K562 (cell line): ENCODE results near the gene CCDC27. TPM values are rescaled to one million over a fixed set of nuclear protein-coding genes. Genes with fewer than 3 reads are reported as not detected.

ENCODE experiments used
- ATAC-seq: fragments of 200-7000 bp; cut with Tn5 transposase; 3 replicates; pipeline ENCODE4 v1.9.1; 2020; ENCODE audit warnings: moderate library complexity
- BruUV-seq: library from RNA; stranded (reverse); fragments of 400-500 nt; replicated peaks from 2 replicates; lab custom pipeline; 2021; lab: Mats Ljungman, UMichigan
- CTCF ChIA-PET: fragments of 300-600 bp; formaldehyde crosslinking; extraction: SDS; loops from one replicate; lab custom pipeline; 2021; ENCODE audit warnings: low intra/inter-chr PET ratio; lab: Yijun Ruan, JAX
- POLR2A ChIA-PET: fragments of 300-600, 350-650 bp; sonication (Branson Sonifier 250); formaldehyde crosslinking; extraction: SDS; loops from one replicate; lab custom pipeline; 2021; ENCODE audit warnings: antibody characterized with exemption, inconsistent platforms; lab: Yijun Ruan, JAX
- DNase-seq, 4 experiments: peaks; one replicate each; pipeline versions ENCODE4 v3.0.0 to v3.0.0-alpha.2; 2011 to 2018; ENCODE audit warnings: low spot score in 3 of 4, mixed read lengths in 3 of 4; ENCODE audit errors: extremely low read depth in 1 of 4
- FAIRE-seq: peaks from 2 replicates; lab custom pipeline; 2011; peaks lifted over from hg19 to GRCh38; lab: Jason Lieb, UNC
- H2AFZ ChIP-seq: 2 replicates; pipeline ENCODE4 v1.6.0; 2011; ENCODE audit warnings: low read depth, low read length, control low read depth, inconsistent platforms
- H3K27ac ChIP-seq: fragments of 200-600 bp; 3 replicates; pipeline ENCODE4 v1.8.0; 2011; ENCODE audit warnings: low read depth, mild to moderate bottlenecking, control low read depth, inconsistent platforms, low read length, moderate library complexity, mixed read lengths; ENCODE audit errors: extremely low read depth
- H3K27me3 ChIP-seq, 2 experiments: fragments of 300-600 bp in 1 of 2; 2 replicates in 1 of 2; 3 replicates in 1 of 2; pipeline versions ENCODE4 v1.6.0 to v1.8.0; 2011; ENCODE audit warnings: inconsistent platforms in 2 of 2, low read length in 2 of 2, mild to moderate bottlenecking in 1 of 2, mixed read lengths in 1 of 2, moderate library complexity in 1 of 2; ENCODE audit not compliant: control insufficient read depth in 2 of 2, insufficient read depth in 2 of 2
- H3K36me3 ChIP-seq: fragments of 300-600 bp; 3 replicates; pipeline ENCODE4 v1.8.0; 2011; ENCODE audit warnings: mild to moderate bottlenecking, low read length, inconsistent platforms; ENCODE audit not compliant: control insufficient read depth, insufficient read depth
- H3K4me1 ChIP-seq, 2 experiments: fragments of 200-600 bp in 1 of 2; replicated peaks in 1 of 2; 2 replicates in 1 of 2; 3 replicates in 1 of 2; pipeline versions ENCODE4 v1.5.1 to v1.8.0; 2011; ENCODE audit warnings: inconsistent platforms in 2 of 2, low read length in 2 of 2, mild to moderate bottlenecking in 1 of 2, mixed read lengths in 1 of 2, moderate library complexity in 1 of 2; ENCODE audit not compliant: control insufficient read depth in 2 of 2, insufficient read depth in 2 of 2
- H3K4me2 ChIP-seq: 2 replicates; pipeline ENCODE4 v1.6.1; 2011; ENCODE audit warnings: low read length, control low read depth, inconsistent platforms, mixed read lengths; ENCODE audit not compliant: insufficient read depth
- H3K4me3 ChIP-seq: fragments of 200-600 bp; sonication (generic), shearing (Covaris generic); 2 replicates; pipeline ENCODE4 v1.5.1; 2016; ENCODE audit warnings: control low read depth, inconsistent platforms
- H3K79me2 ChIP-seq: fragments of 200-600 bp; 3 replicates; pipeline ENCODE4 v1.8.0; 2011; ENCODE audit warnings: low read length, inconsistent platforms; ENCODE audit not compliant: control insufficient read depth, insufficient read depth
- H3K9ac ChIP-seq, 2 experiments: 2 replicates each; pipeline versions ENCODE4 v1.6.0 to v1.6.1; 2011; ENCODE audit warnings: low read depth in 2 of 2, low read length in 2 of 2, control low read depth in 1 of 2, inconsistent platforms in 1 of 2, mild to moderate bottlenecking in 1 of 2, mixed read lengths in 1 of 2; ENCODE audit not compliant: insufficient read depth in 1 of 2
- H3K9me1 ChIP-seq: one replicate; pipeline ENCODE4 v1.6.0; 2011; ENCODE audit warnings: inconsistent platforms, mild to moderate bottlenecking, low read length, moderate library complexity; ENCODE audit not compliant: control insufficient read depth, insufficient read depth
- H3K9me3 ChIP-seq: replicated peaks from 2 replicates; pipeline ENCODE4 v1.5.1; 2011; ENCODE audit warnings: low read depth, low read length, inconsistent platforms; ENCODE audit not compliant: control insufficient read depth, insufficient read depth
- H4K20me1 ChIP-seq: replicated peaks from 2 replicates; pipeline ENCODE4 v1.6.1; 2011; ENCODE audit warnings: low read length, inconsistent platforms, mixed read lengths; ENCODE audit not compliant: control insufficient read depth, insufficient read depth
- ASH1L ChIP-seq: fragments of 450-650 bp; IDR thresholded peaks from 2 replicates; pipeline ENCODE4 v1.6.1; 2018; ENCODE audit warnings: borderline replicate concordance, mild to moderate bottlenecking, low read depth; ENCODE audit not compliant: partially characterized antibody
- CCAR2 ChIP-seq: fragments of 200-400 bp; formaldehyde crosslinking; IDR thresholded peaks from 2 replicates; pipeline ENCODE4 v1.6.1; 2017; ENCODE audit warnings: mild to moderate bottlenecking, low read depth, low read length
- CHD1 ChIP-seq: fragments of 200-600 bp; sonication (generic); IDR thresholded peaks from one replicate; pipeline ENCODE4 v1.6.1; 2012; ENCODE audit warnings: mild to moderate bottlenecking, moderate library complexity, low read length, inconsistent platforms
- COPS2 ChIP-seq: fragments of 450-650 bp; conservative IDR thresholded peaks from 2 replicates; pipeline ENCODE4 v1.6.1; 2016; ENCODE audit warnings: mild to moderate bottlenecking, moderate library complexity
- GATAD2A ChIP-seq: fragments of 450-650 bp; IDR thresholded peaks from 2 replicates; pipeline ENCODE4 v1.6.1; 2017
- GTF2B ChIP-seq: IDR thresholded peaks from 2 replicates; pipeline ENCODE4 v1.6.1; 2011; ENCODE audit not compliant: insufficient read length; ENCODE audit errors: extremely low read depth
- MAFF ChIP-seq: IDR thresholded peaks from 2 replicates; pipeline ENCODE4 v1.6.1; 2012; ENCODE audit warnings: low read length, improper control_type of control experiment
- MITF ChIP-seq: IDR thresholded peaks from 2 replicates; pipeline ENCODE4 v1.6.1; 2014; ENCODE audit warnings: antibody characterized with exemption
- NBN ChIP-seq: fragments of 450-650 bp; IDR thresholded peaks from 2 replicates; pipeline ENCODE4 v1.6.1; 2016; ENCODE audit warnings: low read depth, mild to moderate bottlenecking
- POLR2B ChIP-seq: fragments of 450-650 bp; IDR thresholded peaks from 2 replicates; pipeline ENCODE4 v1.6.1; 2018; ENCODE audit warnings: low read depth; ENCODE audit not compliant: partially characterized antibody
- PRDM10 ChIP-seq: fragments of 450-650 bp; IDR thresholded peaks from 2 replicates; pipeline ENCODE4 v1.6.1; 2018; ENCODE audit not compliant: partially characterized antibody
- SETDB1 ChIP-seq: IDR thresholded peaks from one replicate; pipeline ENCODE4 v1.6.1; 2012; ENCODE audit warnings: low read length, control low read depth, inconsistent platforms
- ZBTB49 ChIP-seq: sonication (generic); formaldehyde crosslinking; IDR thresholded peaks from 2 replicates; pipeline ENCODE4 v1.8.0; 2022; ENCODE audit warnings: missing genetic modification reagents, mild to moderate bottlenecking, borderline replicate concordance
- ZNF12 ChIP-seq: sonication (generic); formaldehyde crosslinking; IDR thresholded peaks from 2 replicates; pipeline ENCODE4 v1.4.0; 2020; ENCODE audit warnings: mild to moderate bottlenecking, missing genetic modification reagents
- WGBS: fragments of 100-300 bp; shearing (Covaris generic); methylation state at CpG from one replicate; pipeline ENCODE4 v1.1.6; 2016; ENCODE audit warnings: low coverage, mixed read lengths; ENCODE audit not compliant: insufficient coverage; ENCODE audit errors: missing lambda C conversion rate; 5-methylcytosine and 5-hydroxymethylcytosine counted together
- in situ Hi-C: fragments of 300-500 bp; cut with MboI; formaldehyde crosslinking; loops from 4 replicates; pipeline ENCODE4 v1.15.0; 2018; ENCODE audit warnings: inconsistent platforms, mixed read lengths
- intact Hi-C: fragments of 100-400 bp; cut with micrococcal nuclease; formaldehyde crosslinking; loops from 2 replicates; pipeline ENCODE4 v1.14.2; 2022
- polyA plus RNA-seq, 8 experiments: library from polyadenylated mRNA; depleted of rRNA in 4 of 8; stranded (reverse) in 5 of 8; unstranded in 3 of 8; fragments of >200 nt; fragmentation: Nextera tagmentation in 2 of 8; fragmentation: Illumina TruSeq in 1 of 8; extraction: Ambion mirVana in 2 of 8; extraction: Trizol in 1 of 8; gene quantifications; 2 replicates each; pipeline versions ENCODE4 v1.2.1 to v1.2.3, GENCODE V29; 2011 to 2014; ENCODE audit warnings: inconsistent platforms in 1 of 8, missing spikeins in 1 of 8
- total RNA-seq, 7 experiments: library from RNA; depleted of rRNA in 6 of 7; stranded (reverse); fragments of >200 nt in 6 of 7; fragmentation: Illumina TruSeq in 2 of 7; extraction: Trizol in 2 of 7; gene quantifications; 2 replicates each; pipeline versions ENCODE4 v1.2.1 to v1.2.3, GENCODE V29; 2011 to 2021; ENCODE audit warnings: low replicate concordance in 1 of 7

Gene CCDC27
- total and polyA plus RNA-seq, 9 of the 15 experiments (the other 6 are each of a cell fraction or from before 2014, with no cell fraction given): 0.01 to 0.04 TPM; not detected in 7

GRCh38 chr1:3774946-3775489 lies 22.8 kb downstream of the CCDC27 start:
- Histone ChIP-seq H3K9me1 (peaks cover 5% of the 10 kb centered on the region), H3K27me3 (no peaks in the 10 kb centered on the region), H3K9ac (peak overlapping the region; percentile 10 to 59; a peak in 2 of 4 replicates), H3K9me3 (no peaks in the 10 kb centered on the region), H3K4me2 (peak overlapping the region; percentile 92), H3K4me1 (peaks cover 26 to 93% of the 10 kb centered on the region in 2 experiments), H3K79me2 (peaks cover 38% of the 10 kb centered on the region), H4K20me1 (no peaks in the 10 kb centered on the region), H2AFZ (peak overlapping the region; percentile 10; the same call in 1 of the 2 replicates), H3K27ac (peak overlapping the region; percentile 66), H3K4me3 (peak overlapping the region; percentile 65; the same call in 1 of the 2 replicates), H3K36me3 (peaks cover 22% of the 10 kb centered on the region; the same call in 2 of the 3 replicates)
- ChIA-PET POLR2A (interaction anchor here (0.6 to 2.3 kb wide), 12 partner anchors 10 to 128 kb away, joined by 3 to 14 read pairs (median 4); partner anchors contain the start of gene LRRC47), CTCF (no interaction called here)
- in situ Hi-C loops (no loop called here), intact Hi-C loops (loop anchor here (2.0 to 5.0 kb wide), 4 partner anchors 28 to 126 kb away; partner anchors contain the start of genes C1orf174, CEP104 and DFFB)
- ATAC-seq: peak; percentile 51
- no TSS peak for BruUV-seq
- peak; percentile 66 to 98 (median 84) for DNase-seq
- under 1% methylated on average over 16 of the region's 17 CpGs for WGBS
- peak; percentile 100 for FAIRE-seq
- no peak for TF ChIP-seq COPS2
- TF ChIP-seq CCAR2: no peak
- TF ChIP-seq ZBTB49: no peak
- TF ChIP-seq GTF2B: no peak
- TF ChIP-seq GATAD2A: peak; percentile 75; the same call in 1 of the 2 replicates
- TF ChIP-seq ZNF12 (CRISPR knock-in tag): no peak; the same call in 1 of the 2 replicates
- TF ChIP-seq PRDM10: no peak
- no peak for TF ChIP-seq MITF
- no peak for TF ChIP-seq ASH1L
- TF ChIP-seq MAFF: no peak
- TF ChIP-seq CHD1: no peak
- no peak for TF ChIP-seq POLR2B
- no peak for TF ChIP-seq SETDB1
- TF ChIP-seq NBN: peak; percentile 22; the same call in 1 of the 2 replicates
